GM18498 (cell line): Measurements from ENCODE around the gene NPPA.
"Not testable (repeated sequence)": the region's sequence is repeated elsewhere in the genome, so short reads cannot be mapped to it uniquely, and the experiment has no call there.

ENCODE experiments used
- ATAC-seq: cut with Tn5 transposase; IDR thresholded peaks from one replicate; pipeline ENCODE4 v1.9.1; 2021; ENCODE audit warnings: mild to moderate bottlenecking, moderate library complexity; ENCODE audit not compliant: unreplicated experiment

The NPPA gene

GRCh38 chr1:11847667-11848372, at the start of gene NPPA:
NPPA (minus strand) TSS chr1:11847783; CDS start chr1:11847684, 99 bp downstream.
- no peak for ATAC-seq

- not testable (repeated sequence) for ATAC-seq
Observed at GRCh38 chr1:11894501-11894900, 46.9 kb upstream of the NPPA start.

- no peak for ATAC-seq
Observed at GRCh38 chr1:11893907-11894251, 46.3 kb upstream of the NPPA start.

DNA sequence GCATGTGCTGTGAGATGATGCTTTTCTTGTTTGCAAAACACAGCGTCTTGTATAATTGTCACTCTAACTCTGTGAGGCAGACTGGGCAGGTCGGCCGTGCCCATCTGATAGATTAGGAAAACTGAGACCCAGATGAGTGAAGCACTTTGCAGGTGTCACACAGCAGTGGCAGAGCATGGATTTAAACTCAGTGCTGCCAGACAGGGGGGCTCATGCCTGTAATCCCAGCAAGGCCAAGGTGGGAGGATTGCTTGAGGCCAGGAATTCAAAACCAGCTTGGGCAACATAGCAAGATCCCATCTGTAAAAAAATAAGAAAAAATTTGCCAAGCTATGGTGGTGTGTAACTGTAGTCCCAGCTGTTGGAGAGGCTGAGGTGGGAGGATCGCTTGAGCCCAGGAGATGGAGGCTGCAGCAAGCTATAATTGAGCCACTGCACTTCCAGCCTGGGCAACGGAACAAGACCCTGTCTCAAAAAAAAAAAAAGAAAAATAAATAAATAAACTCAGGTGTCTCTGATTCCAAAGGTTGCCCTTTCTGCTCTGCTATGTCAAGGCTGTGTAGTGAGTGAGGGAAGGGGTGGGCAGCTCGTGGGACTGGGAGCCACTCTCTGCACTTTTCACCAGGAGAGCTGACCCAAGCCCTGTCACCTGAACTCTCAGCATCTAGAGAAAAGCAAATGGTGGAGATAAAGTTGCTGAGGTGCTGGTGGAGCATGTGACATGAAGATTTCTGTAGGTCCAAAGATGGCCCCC, 44.0 kb upstream of the NPPA start:
- no peak for ATAC-seq

DNA sequence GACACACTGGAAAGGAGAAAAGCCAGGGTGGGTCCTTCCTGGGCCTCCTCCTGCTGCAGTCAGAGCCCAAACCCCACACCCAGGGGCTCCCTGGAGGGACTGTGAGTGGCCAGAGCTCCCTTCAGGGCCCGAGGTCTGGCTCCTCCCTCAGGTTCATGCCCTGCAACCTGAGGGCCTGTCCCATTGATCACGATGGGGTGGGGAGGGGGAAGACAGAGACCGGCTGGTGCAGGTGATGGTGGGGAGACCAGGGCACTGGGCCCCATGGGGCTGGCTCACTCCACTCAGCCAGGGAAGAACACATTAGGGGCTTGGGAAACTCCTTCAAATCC, 41.3 kb upstream of the NPPA start:
- ATAC-seq = no peak

DNA sequence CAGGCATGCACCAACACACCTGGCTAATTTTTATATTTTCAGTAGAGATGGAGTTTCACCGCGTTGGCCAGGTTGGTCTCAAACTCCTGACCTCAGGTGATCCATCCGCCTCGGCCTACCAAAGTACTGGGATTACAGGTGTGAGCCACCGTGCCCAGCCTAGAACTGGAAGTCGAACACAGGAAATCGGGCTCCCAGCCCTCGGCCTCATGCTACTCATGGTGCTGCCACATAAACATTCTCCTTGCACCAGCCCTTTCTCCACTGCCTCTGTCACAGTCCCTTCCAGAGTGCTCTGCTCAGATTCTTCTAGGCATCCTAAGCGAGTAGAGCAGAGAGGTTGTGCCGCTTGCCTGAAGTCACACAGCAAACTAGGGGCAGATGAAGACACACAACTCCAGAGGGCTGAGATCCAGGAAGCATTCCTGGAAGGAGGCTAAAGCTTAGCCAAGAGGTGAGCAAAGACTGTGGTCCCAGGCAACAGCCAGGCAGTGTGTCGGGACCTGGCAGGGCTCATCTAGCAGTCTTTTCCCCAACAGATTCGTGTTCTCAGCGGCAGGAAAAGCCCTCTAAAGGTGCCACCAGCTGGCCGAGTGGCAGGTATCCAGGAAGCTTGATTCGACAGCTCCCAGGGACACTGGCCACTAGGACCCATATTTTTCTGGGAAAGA, 40.8 kb upstream of the NPPA start:
- ATAC-seq = no peak

DNA sequence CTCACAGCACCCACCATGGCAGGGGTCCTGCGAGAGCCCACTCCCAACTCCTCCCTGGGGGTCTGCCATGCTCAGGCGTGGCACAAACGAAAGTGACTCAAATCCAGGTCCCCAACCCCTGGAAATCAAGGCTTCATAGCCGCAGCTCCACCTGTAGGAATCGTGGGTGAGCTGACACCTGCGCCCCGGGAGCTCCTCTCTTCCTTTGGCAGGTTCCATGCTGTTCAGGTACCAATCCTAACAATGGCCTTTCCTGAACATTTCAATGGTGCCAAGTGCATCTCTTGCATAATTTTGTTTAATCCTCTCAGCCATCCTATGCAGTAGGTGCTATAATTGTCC, 40.1 kb upstream of the NPPA start:
- ATAC-seq = no peak

- no peak for ATAC-seq
Observed at GRCh38 chr1:11886986-11887665, 39.5 kb upstream of the NPPA start.

DNA sequence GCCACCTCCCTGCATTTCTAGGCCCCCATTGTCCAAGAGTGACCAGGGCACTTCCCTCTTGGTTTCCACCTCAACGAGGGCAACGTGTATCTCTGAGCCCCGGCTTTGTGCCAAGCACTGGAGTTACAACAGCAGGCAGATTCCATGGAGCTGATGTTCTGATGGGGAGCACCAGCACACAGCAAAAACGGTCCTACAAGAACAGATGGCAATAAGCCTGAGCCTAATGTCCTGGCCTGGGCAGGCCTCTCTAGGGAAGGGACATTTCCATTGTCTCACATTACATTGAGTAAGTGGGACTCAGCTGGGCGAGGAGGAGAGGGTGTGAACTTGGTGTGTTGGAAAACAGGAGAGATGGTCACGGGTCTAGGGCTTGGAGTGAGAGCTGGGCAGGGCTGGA, 38.3 kb upstream of the NPPA start:
- no peak for ATAC-seq

GRCh38 chr1:11882814-11883538, 35.4 kb upstream of the NPPA start:
- no peak for ATAC-seq

DNA sequence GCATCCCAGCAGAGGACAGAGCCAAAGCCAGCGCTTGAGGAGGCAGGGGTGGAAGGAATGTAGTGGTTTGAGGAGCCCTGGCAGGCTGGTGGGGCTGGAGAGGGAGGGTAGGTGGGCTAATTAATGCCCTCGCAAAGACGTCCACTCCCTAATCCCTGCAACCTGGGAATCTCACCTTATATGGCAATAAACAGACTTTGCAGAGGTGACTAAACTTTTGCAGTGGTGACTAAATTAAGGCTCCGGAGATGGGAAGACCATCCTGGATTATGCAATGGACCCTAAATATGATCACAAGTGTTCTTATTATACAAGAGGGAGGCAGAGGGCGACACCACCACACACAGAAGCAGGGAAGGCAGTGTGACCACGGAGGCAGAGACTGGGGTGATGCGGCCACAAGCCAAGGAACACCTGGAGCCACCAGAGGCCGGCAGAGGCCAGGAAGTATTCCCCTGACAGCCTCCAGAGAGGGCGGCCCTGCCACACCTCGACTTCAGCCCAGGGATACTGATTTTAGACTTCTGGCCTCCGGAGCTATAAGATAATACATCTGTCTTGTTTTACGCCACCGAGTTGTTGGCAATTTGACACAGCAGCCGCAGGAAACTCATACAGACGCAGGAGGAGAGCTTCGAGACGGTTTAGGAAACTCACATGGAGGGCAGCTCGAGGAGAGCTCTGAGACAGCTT, 34.3 kb upstream of the NPPA start:
- no peak for ATAC-seq

- ATAC-seq = no peak
Observed at GRCh38 chr1:11880911-11881748, 33.5 kb upstream of the NPPA start.

DNA sequence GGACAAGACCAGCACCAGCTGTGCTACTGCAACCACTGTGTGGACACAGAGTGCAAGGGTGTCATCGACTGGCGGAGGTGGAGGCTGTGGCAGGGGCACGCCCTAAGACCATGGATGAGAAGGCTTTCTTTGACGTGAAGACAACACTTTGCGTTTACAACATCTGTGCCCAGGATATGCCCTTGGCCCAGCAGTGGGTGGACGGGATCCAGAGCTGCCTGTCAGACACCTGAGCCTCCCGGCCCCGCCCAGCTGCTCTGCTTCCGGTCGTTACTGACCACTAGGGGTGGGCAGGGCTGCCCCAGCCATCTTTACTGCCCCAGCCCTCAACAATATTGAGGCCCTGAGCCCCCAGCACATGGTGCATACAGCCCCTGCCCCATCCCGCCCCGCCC, 32.6 kb upstream of the NPPA start:
- no peak for ATAC-seq

DNA sequence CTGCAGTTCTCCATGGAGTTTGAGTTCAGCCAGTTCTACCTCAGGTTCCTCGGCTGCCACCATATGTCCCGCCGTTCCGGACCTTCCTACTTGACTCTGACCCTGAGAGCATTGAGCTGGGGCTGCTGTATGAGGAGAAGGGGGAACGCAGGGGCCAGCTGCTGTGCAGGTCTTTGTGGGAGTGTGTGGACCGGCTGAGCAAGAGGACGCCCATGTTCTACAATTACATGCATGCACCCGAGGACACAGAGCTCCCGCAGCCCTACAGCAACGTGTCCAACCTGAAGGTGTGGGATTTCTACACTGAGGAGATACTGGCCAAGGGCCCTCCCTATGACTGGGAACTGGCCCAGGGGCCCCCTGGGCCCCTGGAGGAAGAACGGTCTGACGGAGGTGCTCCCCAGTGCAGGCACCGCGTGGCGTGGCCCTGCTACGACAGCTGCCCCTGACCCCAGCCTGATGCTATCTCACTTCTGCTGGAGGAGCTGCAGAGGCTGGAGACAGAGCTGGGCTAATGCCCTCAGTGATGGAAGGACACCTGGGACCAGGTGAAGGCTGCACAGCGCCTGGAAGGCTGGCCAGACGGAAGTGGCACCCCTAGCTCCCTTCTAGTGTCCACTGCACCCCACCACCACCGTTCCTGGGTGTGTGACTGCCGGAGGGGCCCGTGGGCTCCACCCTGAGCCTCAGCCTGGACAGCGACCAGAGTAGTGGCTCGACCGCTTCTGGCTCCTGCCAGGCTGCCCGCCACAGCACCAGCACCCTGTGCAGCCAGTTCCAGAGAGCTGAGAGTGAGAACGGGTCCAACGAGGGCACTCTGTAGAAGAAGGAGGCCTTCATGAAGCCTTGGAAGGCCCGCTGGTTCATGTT, 32.0 kb upstream of the NPPA start:
- no peak for ATAC-seq

- no peak for ATAC-seq
Observed at GRCh38 chr1:11878891-11879190, 31.3 kb upstream of the NPPA start.

GRCh38 chr1:11878081-11878890, 30.7 kb upstream of the NPPA start:
- no peak for ATAC-seq

- ATAC-seq = no peak
Observed at GRCh38 chr1:11877074-11877473, 29.5 kb upstream of the NPPA start.

- ATAC-seq = no peak
Observed at GRCh38 chr1:11875094-11875493, 27.5 kb upstream of the NPPA start.
